Common myeloid progenitor, CD34-positive (primary cell): ENCODE data around the gene ADAM10.

Experiments used
- CTCF ChIA-PET: fragments of 350-600 bp; sonication (Branson Sonifier 250); formaldehyde crosslinking; loops from one replicate; lab custom pipeline; 2021; ENCODE audit warnings: antibody characterized with exemption; lab: Charles Lee
- POLR2A ChIA-PET: fragments of 350-600 bp; sonication (Branson Sonifier 250); formaldehyde crosslinking; loops from one replicate; lab custom pipeline; 2021; ENCODE audit warnings: antibody characterized with exemption; lab: Charles Lee
- DNase-seq, 3 donors: peaks; one replicate each; pipeline versions ENCODE4 v3.0.0 to v3.0.0-alpha.2; 2013
- H3K27ac ChIP-seq, 2 experiments: 1 replicate in 1 of 2; 2 replicates in 1 of 2; pipeline ENCODE4 v1.7.0; 2013; ENCODE audit warnings: inconsistent platforms in 2 of 2, low read length in 2 of 2, mild to moderate bottlenecking in 2 of 2, low read depth in 1 of 2, moderate library complexity in 1 of 2; ENCODE audit not compliant: severe bottlenecking in 2 of 2, insufficient read depth in 1 of 2, poor library complexity in 1 of 2
- H3K27me3 ChIP-seq, 5 experiments: replicated peaks in 2 of 5; 1 replicate in 3 of 5; 2 replicates in 2 of 5; pipeline versions ENCODE4 v1.6.1 to v1.7.0; 2013; ENCODE audit warnings: low read length in 4 of 5, mild to moderate bottlenecking in 2 of 5, moderate library complexity in 2 of 5, inconsistent platforms in 1 of 5; ENCODE audit not compliant: insufficient read depth in 5 of 5, control insufficient read depth in 4 of 5
- H3K36me3 ChIP-seq, 4 experiments: 1 replicate in 2 of 4; 2 replicates in 2 of 4; pipeline versions ENCODE4 v1.6.1 to v1.7.0; 2013; ENCODE audit warnings: low read length in 3 of 4, control low read depth in 1 of 4, mild to moderate bottlenecking in 1 of 4; ENCODE audit not compliant: control insufficient read depth in 4 of 4, insufficient read depth in 4 of 4
- H3K4me1 ChIP-seq, 4 experiments: 1 replicate in 3 of 4; 2 replicates in 1 of 4; pipeline versions ENCODE4 v1.6.1 to v1.7.1; 2013; ENCODE audit warnings: low read length in 3 of 4, mild to moderate bottlenecking in 3 of 4, control low read depth in 1 of 4, inconsistent platforms in 1 of 4, moderate library complexity in 1 of 4; ENCODE audit not compliant: control insufficient read depth in 4 of 4, insufficient read depth in 4 of 4; ENCODE audit errors: control extremely low read depth in 1 of 4
- H3K4me3 ChIP-seq, 7 experiments: 1 replicate in 4 of 7; 2 replicates in 3 of 7; pipeline versions ENCODE4 v1.5.1 to v1.7.0; 2013; ENCODE audit warnings: mild to moderate bottlenecking in 7 of 7, low read length in 6 of 7, moderate library complexity in 6 of 7, inconsistent platforms in 2 of 7, low read depth in 2 of 7, control low read depth in 1 of 7; ENCODE audit not compliant: insufficient read depth in 4 of 7, control insufficient read depth in 1 of 7; ENCODE audit errors: extremely low read depth in 1 of 7
- H3K9me3 ChIP-seq, 5 experiments: 1 replicate in 4 of 5; 2 replicates in 1 of 5; pipeline versions ENCODE4 v1.6.1 to v1.7.1; 2013; ENCODE audit warnings: low read length in 4 of 5, mild to moderate bottlenecking in 2 of 5, inconsistent platforms in 1 of 5, low read depth in 1 of 5, moderate library complexity in 1 of 5; ENCODE audit not compliant: control insufficient read depth in 4 of 5, insufficient read depth in 2 of 5; ENCODE audit errors: control extremely low read depth in 1 of 5
- WGBS: methylation state at CpG from one replicate; pipeline ENCODE4 v1.1.5; 2013; ENCODE audit not compliant: insufficient coverage; 5-methylcytosine and 5-hydroxymethylcytosine counted together

ADAM10 gene

DNA sequence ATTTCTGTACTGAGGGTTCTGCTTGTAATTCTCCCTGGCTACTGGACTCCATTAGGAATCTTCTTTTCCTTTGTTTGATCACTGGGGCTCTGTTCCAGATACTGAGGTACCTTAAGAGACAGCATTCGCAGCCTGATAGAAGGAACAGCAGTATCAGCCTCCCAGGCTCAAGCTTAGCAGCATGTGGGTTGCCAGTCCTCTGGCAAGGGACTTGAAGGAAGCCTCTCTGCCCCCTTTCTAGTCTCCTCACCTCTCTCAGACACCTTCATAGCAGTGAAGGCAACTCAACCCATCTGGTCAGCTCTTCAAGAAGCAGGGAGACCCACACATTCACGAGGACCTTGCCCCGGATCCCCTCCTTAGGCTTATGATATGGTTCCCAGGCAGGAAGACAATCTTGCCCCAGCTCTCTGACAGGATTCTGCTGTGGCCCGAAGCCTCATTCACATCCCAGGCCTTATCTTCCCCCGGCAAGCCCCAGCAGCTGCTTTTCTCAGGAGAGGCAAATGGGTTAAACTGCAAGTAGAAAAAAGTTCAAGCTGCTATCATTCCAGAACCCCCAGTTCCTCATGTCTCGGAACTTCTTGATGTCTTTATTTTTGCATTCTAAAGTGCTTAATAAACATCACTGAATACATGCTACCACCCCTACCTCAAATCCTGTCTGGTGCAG lies 164.6 kb downstream of the ADAM10 start:
- Histone ChIP-seq H3K4me1 (peaks cover 10 to 18% (median 12%) of the 10 kb centered on the region in 4 experiments), H3K4me3 (no peak overlapping the region), H3K36me3 (no peaks in the 10 kb centered on the region), H3K9me3 (peaks cover 0 to 4% (median 0%) of the 10 kb centered on the region in 5 experiments), H3K27ac (no peak overlapping the region), H3K27me3 (no peaks in the 10 kb centered on the region)
- WGBS, result 67% methylated on average over 5 of the region's 6 CpGs
- ChIA-PET POLR2A (no interaction called here), CTCF (interaction anchor here (1.4 kb wide), 1 partner anchor 75 kb away, joined by 4 read pairs; no protein-coding TSS in a partner anchor)
- DNase-seq, result peak in 1 of 3 donors; percentile 31

DNA sequence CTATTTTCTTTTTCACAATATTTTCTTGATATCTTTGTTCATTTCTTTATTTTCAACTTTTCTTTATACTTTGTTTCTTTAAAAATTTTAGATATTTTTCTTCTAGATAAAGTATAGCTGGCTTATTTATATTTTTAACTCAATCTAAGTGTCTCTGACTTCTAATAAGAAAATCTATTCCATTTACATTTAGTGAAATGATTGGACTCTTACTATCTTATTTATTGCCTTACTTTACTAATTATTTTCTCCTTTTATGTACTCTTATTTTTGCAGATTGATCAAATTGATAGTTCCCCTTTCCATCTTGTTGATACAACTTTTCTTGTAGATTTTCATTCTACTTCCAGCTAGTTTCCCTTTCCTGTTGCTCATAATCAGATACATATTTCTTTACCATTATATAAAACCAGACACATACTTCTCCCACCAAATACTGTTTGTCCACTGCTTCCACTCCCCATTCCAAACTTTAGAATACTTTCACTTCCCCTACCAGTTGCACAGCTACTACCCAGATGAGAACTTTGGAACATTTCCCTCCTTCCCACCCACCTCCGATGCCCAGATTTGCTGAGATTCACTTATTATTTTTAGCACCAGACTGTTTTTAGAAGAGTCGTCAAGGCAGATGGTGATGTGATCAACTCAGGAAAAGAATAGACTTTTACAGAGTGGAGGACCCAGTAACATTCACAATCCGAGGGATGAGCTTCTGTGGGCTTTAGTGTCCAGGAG lies 166.2 kb downstream of the ADAM10 start:
- ChIA-PET POLR2A (interaction anchor here (0.7 kb wide), 1 partner anchor 45 kb away, joined by 3 read pairs; no protein-coding TSS in a partner anchor), CTCF (interaction anchor here (1.0 to 1.2 kb wide), 2 partner anchors 15 to 106 kb away, joined by 3 read pairs; no protein-coding TSS in a partner anchor)
- Histone ChIP-seq H3K27ac (no peak overlapping the region), H3K36me3 (no peaks in the 10 kb centered on the region), H3K9me3 (peaks cover 0 to 4% (median 0%) of the 10 kb centered on the region in 5 experiments), H3K4me1 (peaks cover 10 to 18% (median 12%) of the 10 kb centered on the region in 4 experiments), H3K27me3 (no peaks in the 10 kb centered on the region), H3K4me3 (no peak overlapping the region)
- WGBS, result 90% methylated on average over 2 of the region's 3 CpGs
- no peak for DNase-seq

DNA sequence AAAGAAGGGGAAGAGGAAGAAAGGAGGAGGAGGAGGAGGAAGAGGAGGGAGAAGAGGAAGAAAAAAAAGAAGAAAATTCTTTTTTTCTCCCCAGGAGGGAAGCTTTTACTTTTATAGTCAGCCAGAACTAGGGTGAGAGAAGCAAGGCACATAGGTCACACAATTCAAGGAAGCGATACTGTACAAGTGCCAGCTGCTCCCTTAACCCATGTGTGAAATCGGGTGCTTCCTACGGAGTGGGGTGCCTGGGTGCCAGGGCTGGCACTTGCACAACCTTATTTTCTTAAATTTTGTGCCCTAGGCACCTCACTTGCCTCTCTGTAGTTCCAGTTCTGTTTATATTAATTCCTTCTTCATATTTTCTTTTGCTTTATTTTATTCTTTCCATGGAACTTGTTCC lies 167.3 kb downstream of the ADAM10 start:
- Histone ChIP-seq H3K36me3 (no peaks in the 10 kb centered on the region), H3K27ac (no peak overlapping the region), H3K4me3 (no peak overlapping the region), H3K27me3 (no peaks in the 10 kb centered on the region), H3K9me3 (peaks cover 0 to 4% (median 0%) of the 10 kb centered on the region in 5 experiments), H3K4me1 (peaks cover 10 to 18% (median 12%) of the 10 kb centered on the region in 4 experiments)
- no peak for DNase-seq
- ChIA-PET POLR2A (no interaction called here), CTCF (interaction anchor here (1.0 kb wide), 1 partner anchor 16 kb away, joined by 3 read pairs; no protein-coding TSS in a partner anchor)
- whole genome bisulfite sequencing, result 93% methylated on average over 3 of the region's 3 CpGs

DNA sequence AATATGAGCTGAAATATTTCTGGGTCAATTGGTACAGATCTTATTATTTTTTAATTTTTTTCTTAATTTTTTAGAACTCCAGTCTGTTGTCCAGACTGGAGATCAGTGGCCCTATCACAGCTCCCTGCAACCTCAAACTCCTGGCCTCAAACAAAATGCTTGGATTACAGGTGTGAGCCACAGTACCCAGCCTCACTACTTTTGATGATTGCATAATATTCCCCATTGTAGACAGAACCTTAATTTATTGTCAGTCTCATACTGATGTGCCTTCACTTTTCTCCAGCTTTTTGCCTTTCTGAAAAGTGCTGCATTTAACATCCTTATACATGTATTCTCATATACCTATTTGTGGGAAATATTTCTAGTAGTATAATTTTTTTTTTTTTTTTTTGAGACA lies 172.8 kb downstream of the ADAM10 start:
- H3K27me3 ChIP-seq, result no peaks in the 10 kb centered on the region
- ChIA-PET POLR2A (no interaction called here), CTCF (interaction anchor here (0.7 kb wide), 1 partner anchor 924 kb away, joined by 3 read pairs; no protein-coding TSS in a partner anchor)
- H3K27ac ChIP-seq, result no peak overlapping the region
- no peaks in the 10 kb centered on the region for H3K36me3 ChIP-seq
- H3K4me1 ChIP-seq, result no peaks in the 10 kb centered on the region
- H3K4me3 ChIP-seq, result no peak overlapping the region
- no peaks in the 10 kb centered on the region for H3K9me3 ChIP-seq
- no peak for DNase-seq

DNA sequence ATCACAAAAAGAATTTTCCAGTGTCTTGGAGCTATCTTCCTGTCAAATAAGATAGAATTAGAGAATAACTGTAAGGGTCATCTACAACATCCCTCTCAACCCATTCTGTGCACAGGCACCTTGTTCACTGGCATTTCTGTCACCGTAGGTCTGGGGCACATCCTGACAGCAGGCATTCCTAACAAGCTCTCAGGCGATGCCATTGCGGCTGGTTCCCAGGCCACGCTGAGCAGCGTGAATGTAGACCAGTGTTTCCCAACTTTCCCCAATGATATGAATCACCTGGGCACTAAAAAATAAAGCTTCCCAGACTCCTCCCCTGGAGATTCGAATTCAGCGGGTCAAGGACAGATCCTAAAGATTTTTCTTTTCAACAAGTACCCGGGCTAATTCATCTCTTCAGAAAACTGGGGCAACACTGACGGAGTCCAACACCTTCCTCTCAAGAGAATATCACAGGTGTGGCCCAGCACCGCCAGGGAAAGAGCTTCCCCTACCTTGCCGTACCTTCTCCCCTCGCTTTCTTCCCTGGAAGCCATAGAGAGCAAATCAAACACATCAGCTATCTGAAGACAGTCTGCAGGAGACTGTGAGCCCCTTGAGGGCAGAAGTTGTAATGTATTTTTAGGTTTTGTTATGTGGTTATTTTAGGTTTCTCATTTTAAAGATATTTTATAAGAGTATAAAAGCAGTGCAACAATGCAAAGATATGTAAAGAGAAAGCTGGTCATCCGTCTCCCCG lies 174.3 kb downstream of the ADAM10 start:
- Histone ChIP-seq H3K4me3 (no peak overlapping the region), H3K27me3 (no peaks in the 10 kb centered on the region), H3K9me3 (no peaks in the 10 kb centered on the region), H3K36me3 (no peaks in the 10 kb centered on the region), H3K4me1 (no peaks in the 10 kb centered on the region), H3K27ac (no peak overlapping the region)
- ChIA-PET POLR2A (no interaction called here), CTCF (interaction anchor here (0.9 to 1.0 kb wide), 2 partner anchors 11 to 363 kb away, joined by 3 read pairs; no protein-coding TSS in a partner anchor)
- 95% methylated on average over 9 of the region's 14 CpGs for WGBS
- no peak for DNase-seq

DNA sequence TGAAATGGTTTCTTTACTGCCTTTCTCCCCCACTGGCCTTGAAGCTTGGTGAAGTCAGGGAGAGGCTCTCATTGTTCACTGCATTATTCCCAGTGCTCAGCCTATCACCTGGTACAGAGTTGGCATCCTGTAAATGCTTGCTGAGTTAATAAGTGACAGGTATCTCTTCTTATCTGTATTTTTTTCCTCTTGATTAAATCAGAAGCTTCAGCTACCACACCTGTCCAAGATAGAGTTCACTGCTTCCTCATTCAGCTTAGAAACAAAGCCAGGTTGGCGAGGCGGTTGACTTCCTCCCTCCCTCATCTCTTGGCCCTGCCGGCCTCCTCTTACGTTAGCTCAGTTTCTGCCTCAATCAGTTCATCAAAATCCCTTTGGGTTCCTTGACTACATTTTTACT lies 174.9 kb downstream of the ADAM10 start:
- H3K27ac ChIP-seq, result no peak overlapping the region
- H3K4me1 ChIP-seq, result no peaks in the 10 kb centered on the region
- 77% methylated on average over 4 of the region's 4 CpGs for WGBS
- ChIA-PET POLR2A (no interaction called here), CTCF (interaction anchor here (0.9 to 1.0 kb wide), 2 partner anchors 11 to 363 kb away, joined by 3 read pairs; no protein-coding TSS in a partner anchor)
- H3K36me3 ChIP-seq, result no peaks in the 10 kb centered on the region
- H3K9me3 ChIP-seq, result no peaks in the 10 kb centered on the region
- no peak for DNase-seq
- no peak overlapping the region for H3K4me3 ChIP-seq
- no peaks in the 10 kb centered on the region for H3K27me3 ChIP-seq
